Measurements from ENCODE around the gene ZBTB37. TPM values are rescaled to one million over a fixed set of nuclear protein-coding genes. Genes with fewer than 3 reads are reported as not detected.
"Not testable (repeated sequence)": the region's sequence is repeated elsewhere in the genome, so short reads cannot be mapped to it uniquely, and the experiment has no call there.

The ZBTB37 gene
- total RNA-seq, 2 donors from 2014 or later: 7.1 to 8.4 TPM

DNA sequence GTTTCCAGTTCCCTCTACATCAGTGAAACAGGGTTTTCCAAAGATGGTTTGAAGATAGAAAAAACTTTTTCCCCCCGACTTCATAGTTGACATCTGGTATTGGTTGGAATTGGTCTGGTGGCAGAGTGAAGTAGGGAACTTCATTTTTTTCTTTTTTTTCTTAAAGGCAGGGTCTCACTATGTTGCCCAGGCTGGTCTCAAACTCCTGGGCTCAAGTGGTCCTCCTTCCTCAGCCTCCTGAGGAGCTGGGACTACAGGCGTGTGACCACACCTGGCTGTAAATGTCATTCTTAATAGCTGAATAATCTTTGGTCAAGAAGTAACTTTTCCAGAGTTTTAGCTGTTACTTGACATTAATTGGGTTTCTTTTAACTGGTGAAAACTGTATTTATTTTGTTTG lies 21.7 kb downstream of the ZBTB37 start:
- ATAC-seq (no peak), DNase-seq (no peak)
- intact Hi-C loops (cut with DNase I, micrococcal nuclease): no loop called here

DNA sequence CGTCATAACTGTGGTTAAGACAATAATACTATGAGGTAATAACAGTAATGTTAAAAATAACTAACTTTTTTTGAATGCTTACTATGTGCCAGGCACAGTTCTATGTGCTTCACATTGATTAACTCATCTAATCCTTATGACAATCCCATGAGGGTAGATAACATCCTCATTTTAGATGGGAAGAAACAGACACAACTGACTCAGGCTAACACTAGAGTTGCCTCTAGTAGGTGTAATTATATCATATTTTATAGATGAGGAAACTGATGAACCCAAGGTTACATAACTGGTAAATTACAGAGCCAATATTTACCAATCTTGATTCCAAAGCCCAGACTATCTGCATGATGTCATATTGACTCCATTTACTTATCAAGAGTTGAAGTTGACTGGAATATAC lies 25.4 kb downstream of the ZBTB37 start:
- intact Hi-C loops (cut with DNase I, micrococcal nuclease): no loop called here

DNA sequence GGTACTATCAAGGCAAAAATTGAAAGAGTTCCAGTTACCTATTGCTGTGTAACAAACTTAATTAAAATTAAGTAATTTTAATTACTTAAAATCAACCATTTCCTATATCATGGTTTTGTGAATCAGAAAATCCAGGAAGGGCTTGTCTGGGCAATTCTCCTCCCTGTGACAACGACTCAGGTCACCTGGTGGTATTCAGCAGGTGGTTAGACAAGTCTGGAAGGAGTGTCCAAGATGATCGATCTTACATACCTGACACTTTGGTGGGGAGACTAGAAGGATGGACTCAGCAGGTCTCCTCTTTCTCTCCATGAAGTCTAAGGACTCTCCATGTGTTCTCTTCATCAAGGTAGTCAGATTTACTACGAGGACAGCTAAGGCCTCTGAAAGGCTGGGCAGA lies 26.0 kb downstream of the ZBTB37 start:
- intact Hi-C loops (cut with DNase I, micrococcal nuclease): no loop called here
- ATAC-seq (no peak), DNase-seq (no peak)

More for the DNA sequence above, 25.4 kb downstream of the ZBTB37 start:
- DNase-seq (no peak), ATAC-seq (peak; percentile 46)

DNA sequence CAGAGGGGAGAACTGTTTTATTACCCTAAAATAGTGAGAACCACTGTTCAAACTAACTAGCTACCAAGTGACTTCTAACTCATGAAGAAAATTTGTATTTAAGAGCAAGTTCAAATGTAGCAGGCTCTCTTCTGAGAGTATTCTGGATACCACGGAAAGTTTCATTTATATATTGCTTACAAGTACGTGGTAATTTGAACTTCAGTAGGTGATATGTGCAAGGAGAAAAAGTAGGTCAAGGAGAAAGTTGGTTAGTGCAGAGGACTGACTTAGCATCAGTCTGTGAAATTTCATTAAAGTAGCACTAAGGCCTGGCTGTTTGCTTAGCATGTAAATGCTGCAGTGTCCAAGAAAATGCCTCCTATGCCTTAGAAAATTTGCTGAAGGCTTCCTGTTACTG lies 32.2 kb downstream of the ZBTB37 start:
- intact Hi-C loops (cut with DNase I, micrococcal nuclease): no loop called here
- ATAC-seq: no peak
- no peak for DNase-seq

DNA sequence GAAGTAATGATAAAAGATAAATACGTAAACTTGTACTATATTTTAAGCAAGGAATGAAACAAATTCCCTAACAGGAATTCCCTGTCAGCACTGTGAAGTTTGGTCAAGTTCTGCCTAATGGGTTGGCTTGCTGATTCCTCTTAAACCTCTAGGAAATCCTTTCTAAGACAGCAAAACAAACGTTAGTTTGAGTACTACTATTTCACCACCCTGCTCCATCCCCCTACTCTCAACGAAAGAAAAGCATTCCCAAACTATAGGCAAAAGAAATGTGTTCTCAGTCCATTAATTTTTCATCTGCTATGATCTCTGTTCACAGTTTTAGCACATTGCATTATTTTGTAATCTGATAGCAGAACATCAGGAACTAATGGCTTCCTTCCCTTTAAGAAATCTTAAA lies 32.8 kb downstream of the ZBTB37 start:
- DNase-seq: no peak
- ATAC-seq: no peak

DNA sequence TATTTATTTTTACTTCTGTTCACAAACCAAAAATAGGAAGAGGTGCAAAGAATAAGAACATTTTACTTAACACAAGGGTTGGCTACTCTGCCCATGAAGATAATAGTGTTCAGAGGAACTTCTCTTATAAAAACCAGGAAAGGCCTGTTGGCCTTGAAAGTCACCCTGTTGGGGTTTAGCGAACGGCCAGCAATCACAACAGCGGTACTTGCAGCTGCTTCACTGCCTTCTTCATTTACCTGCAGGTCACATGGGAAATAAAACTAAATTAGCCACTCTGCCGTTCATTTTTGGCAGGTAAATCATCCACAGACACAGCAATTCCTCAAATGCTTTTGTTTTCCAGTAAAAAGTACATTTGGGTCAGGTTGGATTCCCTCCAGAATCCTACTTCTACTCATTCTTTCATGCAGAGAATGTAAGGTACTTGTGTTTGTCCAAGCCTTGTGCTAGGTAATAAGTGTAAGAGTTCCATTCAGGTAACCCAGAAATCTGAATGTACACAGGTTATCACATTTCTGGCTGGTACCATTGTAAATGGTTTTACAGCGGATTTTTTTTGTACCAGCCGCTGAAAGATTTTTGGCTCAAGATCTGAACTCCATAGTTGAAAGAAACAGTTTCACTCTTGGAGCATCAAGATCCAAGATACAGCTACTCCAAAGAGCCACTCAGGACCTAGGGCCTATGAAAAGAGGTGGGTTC lies 35.8 kb downstream of the ZBTB37 start:
- intact Hi-C loops (cut with DNase I, micrococcal nuclease): no loop called here
- ATAC-seq (no peak), DNase-seq (no peak)

More for the DNA sequence above, 32.8 kb downstream of the ZBTB37 start:
- intact Hi-C loops (cut with DNase I, micrococcal nuclease): no loop called here

DNA sequence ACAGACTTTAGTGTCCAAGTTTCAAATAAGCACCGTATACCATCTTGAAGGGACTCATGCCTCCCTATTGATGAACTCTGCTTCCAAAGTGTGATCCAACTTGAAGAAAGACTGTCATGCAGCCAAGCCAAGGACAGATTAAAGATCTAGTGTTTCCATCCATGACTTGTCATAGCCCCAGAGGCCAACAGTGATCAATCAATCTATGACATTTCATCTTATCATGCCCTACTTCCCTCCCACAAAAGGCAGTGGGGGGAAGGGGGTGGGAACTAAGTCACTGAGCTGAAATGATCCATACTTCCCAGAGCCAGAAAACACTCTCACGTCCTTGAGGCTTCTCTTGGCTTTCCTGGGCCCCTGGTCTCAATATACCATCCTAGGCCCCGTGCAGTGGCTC lies 44.9 kb downstream of the ZBTB37 start:
- intact Hi-C loops (cut with DNase I, micrococcal nuclease): no loop called here
- DNase-seq (no peak), ATAC-seq (no peak)

GRCh38 chr1:173914366-173914871 lies 46.2 kb downstream of the ZBTB37 start:
- intact Hi-C loops (cut with DNase I, micrococcal nuclease): no loop called here
- DNase-seq (peak in 1 of 2 donors; percentile 63), ATAC-seq (peak; percentile 68)

GRCh38 chr1:173915596-173915995 lies 47.4 kb downstream of the ZBTB37 start:
- no peak for ATAC-seq
- no peak for DNase-seq
- intact Hi-C loops (cut with DNase I, micrococcal nuclease): no loop called here

DNA sequence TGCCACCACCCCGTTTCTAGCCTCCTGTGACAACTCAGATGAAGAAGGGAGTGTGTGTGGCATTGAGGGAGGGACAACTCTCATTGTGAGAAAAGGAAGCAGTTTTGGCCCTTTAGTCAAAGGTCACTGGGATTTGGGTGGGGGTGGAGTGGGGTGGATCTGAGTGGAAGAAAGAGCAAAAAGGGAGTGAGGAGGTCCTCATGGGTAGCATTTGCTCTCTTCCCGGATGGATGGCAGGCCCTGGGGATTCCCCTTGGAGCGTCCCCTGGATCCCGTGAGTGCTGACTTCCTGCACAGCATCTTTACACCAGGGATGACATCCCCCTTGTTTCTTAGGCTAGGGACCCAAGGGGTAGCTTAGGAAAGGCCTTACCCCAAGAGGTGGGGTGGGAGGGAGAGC lies 48.5 kb downstream of the ZBTB37 start:
- ATAC-seq (no peak), DNase-seq (no peak)
- intact Hi-C loops (cut with DNase I, micrococcal nuclease): no loop called here

GRCh38 chr1:173917149-173917548 lies 49.0 kb downstream of the ZBTB37 start, which contains the start of gene SERPINC1:
Gene SERPINC1 (minus strand): TSS chr1:173917327. CDS start chr1:173917259, 68 bp downstream.
- no peak for DNase-seq
- intact Hi-C loops (cut with DNase I, micrococcal nuclease): no loop called here
- no peak for ATAC-seq

GRCh38 chr1:173917635-173918493 lies 49.7 kb downstream of the ZBTB37 start:
- intact Hi-C loops (cut with DNase I, micrococcal nuclease): no loop called here
- no peak for ATAC-seq

GRCh38 chr1:173920861-173921260 lies 52.7 kb downstream of the ZBTB37 start:
- ATAC-seq (no peak), DNase-seq (no peak)
- intact Hi-C loops (cut with DNase I, micrococcal nuclease): no loop called here

More at GRCh38 chr1:173917635-173918493, 49.7 kb downstream of the ZBTB37 start:
- DNase-seq: no peak

DNA sequence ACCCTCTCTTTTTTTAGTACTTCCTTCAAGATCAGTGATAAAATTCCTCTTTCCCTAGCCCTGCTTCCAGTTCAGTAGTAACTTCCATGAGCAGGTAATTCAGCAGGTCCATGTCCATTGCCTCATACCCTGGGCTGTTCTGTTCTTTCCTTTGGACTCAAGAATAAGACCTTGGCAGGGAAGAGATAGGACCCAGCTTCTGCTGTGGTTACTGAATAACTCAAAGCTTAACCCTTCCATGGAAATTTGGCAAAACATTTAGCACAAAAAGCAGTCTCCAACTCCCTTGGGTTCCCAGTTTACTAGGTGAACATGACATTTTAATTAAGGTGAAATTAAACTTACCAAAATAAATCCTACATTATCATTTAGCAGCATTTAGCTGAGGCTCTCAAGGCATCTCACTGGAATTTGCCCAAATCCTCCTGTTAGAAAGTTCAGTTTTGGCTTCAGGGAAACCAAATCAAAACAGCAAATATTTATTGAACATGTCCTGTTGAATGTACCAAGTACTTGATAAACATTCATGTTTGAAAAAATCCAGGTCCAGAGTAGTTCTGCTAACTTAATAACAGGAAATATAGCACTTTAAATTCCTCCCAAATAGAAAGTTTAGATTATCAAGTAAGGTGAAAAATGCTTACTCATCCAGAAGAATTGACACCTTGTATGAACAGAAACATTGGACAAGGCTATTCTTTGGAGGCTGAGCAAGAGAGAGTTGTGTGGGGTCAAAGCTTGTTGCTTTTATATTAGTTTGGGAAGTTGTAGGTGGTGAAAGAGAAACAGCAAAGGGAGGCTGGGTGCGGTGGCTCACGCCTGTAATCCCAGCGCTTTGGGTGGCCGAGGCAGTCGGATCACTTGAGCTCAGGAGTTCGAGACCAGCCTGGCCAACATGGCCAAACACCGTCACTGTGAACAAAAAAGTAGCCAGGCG lies 57.4 kb downstream of the ZBTB37 start:
- DNase-seq: no peak
- ATAC-seq: peak; percentile 45
- intact Hi-C loops (cut with DNase I, micrococcal nuclease): no loop called here

DNA sequence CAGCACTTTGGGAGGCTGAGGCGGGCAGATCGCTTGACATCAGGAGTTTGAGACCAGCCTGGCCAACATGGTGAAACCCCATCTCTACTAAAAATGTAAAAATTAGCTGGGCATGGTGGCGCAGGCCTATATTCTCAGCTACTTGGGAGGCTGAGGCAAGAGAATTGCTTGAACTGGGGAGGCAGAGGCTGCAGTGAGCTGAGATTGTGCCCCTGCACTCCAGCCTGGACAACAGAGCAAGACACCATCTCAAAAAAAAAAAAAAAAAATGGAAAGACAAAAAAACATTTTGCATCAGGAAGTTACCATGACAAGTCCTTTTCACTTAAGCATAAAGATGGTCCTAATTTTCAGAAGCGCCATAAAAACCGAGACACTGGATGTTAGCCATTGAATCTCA lies 62.4 kb downstream of the ZBTB37 start:
- ATAC-seq; DNase-seq; intact Hi-C loops (cut with DNase I, micrococcal nuclease): not testable (repeated sequence)

GRCh38 chr1:173934440-173934839 lies 66.3 kb downstream of the ZBTB37 start:
- DNase-seq (no peak), ATAC-seq (no peak)
- intact Hi-C loops (cut with DNase I, micrococcal nuclease): no loop called here

DNA sequence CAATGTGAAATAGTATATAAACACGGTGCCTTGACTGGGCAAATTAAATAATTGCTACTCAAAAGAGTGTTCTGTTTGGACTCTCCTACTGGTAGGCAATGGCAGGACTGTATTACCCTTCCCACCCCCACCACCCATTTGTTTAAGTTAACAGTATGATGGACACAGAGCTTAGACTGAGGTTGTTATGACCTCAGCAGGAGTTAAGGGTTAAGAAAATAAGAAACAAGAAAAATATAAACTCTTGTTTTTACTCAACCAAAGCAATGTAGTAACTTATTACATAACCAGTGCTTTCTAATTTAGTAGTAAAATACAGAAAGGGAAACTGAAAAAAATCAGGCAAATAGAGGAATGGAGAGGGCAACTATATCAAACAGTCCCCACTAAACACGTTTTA lies 68.9 kb downstream of the ZBTB37 start:
- intact Hi-C loops (cut with DNase I, micrococcal nuclease): no loop called here
- ATAC-seq: no peak

DNA sequence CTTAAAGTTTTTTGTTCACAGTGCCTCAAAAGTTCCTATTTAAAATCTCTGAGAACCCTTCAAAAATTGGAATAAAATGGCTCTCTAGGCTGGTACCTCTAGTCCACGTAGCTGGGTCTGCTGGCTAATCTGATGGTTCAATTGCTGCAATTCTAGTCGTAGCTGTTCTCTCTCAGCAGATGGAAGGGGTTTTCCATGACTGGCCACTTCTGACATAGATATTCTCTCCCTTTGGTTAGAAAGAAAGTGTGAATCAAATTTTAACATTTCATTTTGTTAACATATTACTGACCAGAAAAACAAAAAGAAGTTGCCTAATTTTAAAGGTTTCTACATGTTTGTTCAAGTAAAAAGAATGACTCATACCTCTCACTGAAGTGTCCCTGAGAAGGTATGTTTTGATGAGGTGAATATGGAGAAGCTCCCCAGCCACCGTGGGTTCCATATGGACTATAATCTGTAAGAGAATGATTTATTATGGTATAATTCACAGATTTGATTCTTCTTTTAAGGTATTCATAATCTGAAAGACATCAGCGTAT lies 78.3 kb downstream of the ZBTB37 start:
- DNase-seq (no peak), ATAC-seq (no peak)
- intact Hi-C loops (cut with DNase I, micrococcal nuclease): no loop called here

More for the DNA sequence above, 68.9 kb downstream of the ZBTB37 start:
- DNase-seq: no peak

DNA sequence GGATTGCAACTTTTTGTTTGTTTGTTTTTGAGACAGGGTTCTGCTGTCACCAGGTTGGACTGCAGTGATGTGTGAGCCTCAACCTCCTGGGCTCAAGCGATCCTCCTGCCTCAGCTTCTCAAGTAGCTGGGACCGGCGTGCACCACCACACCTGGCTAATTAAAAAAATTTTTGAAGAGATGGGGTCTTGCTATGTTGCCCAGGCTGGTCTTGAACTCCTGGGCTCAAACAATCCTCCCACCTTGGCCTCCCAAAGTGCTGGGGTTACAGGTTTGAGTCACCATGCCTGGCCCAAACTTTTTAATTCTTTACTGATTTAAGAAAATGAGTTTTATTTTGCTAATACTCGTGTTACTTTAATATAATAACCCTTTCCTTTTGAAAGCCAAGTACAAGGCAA lies 80.4 kb downstream of the ZBTB37 start:
- no peak for ATAC-seq
- no peak for DNase-seq
- intact Hi-C loops (cut with DNase I, micrococcal nuclease): no loop called here
